Stimulated activated CD8-positive, alpha-beta memory T cell treated with anti-CD3 and anti-CD28 coated beads, Interleukin-7, amount 100 ng/mL, for 4 hours (primary cell): ENCODE results near the gene NDUFA7.
A peak's percentile ranks its signal among the peaks of the same experiment; 100 is the strongest.
"Not testable (repeated sequence)": the region's sequence is repeated elsewhere in the genome, so short reads cannot be mapped to it uniquely, and the experiment has no call there.

Experiments used
- DNase-seq, 2 donors: peaks; one replicate each; pipeline ENCODE4 v3.0.0-alpha.2; 2020; ENCODE audit warnings: low read depth in 2 of 2

Gene NDUFA7

GRCh38 chr19:8321067-8321985 lies at the start of gene NDUFA7, which contains the start of gene RPS28:
Gene NDUFA7, minus strand, starts transcription at chr19:8321375. Its CDS starts 17 bp downstream, at chr19:8321358.
Gene RPS28, plus strand, starts transcription at chr19:8321496. Its CDS starts 35 bp downstream, at chr19:8321531.
- peak; percentile 94 to 95 for DNase-seq

GRCh38 chr19:8370176-8371010 lies 49.2 kb upstream of the NDUFA7 start:
- DNase-seq: no peak

- no peak for DNase-seq
Measured at GRCh38 chr19:8367327-8368001, 46.3 kb upstream of the NDUFA7 start.

- DNase-seq: no peak
Measured at GRCh38 chr19:8366961-8367326, 45.8 kb upstream of the NDUFA7 start.

- DNase-seq: no peak
Measured at GRCh38 chr19:8366121-8366581, 45.0 kb upstream of the NDUFA7 start.

GRCh38 chr19:8363803-8364771 lies 42.9 kb upstream of the NDUFA7 start, which contains the start of gene ANGPTL4:
Gene ANGPTL4, plus strand, starts transcription at chr19:8364155. Its CDS starts 167 bp downstream, at chr19:8364322.
- peak; percentile 59 to 77 for DNase-seq

GRCh38 chr19:8361921-8362793 lies 41.0 kb upstream of the NDUFA7 start:
- no peak for DNase-seq

GRCh38 chr19:8360196-8360595 lies 39.0 kb upstream of the NDUFA7 start:
- DNase-seq: no peak

GRCh38 chr19:8358948-8359347 lies 37.8 kb upstream of the NDUFA7 start:
- no peak for DNase-seq

GRCh38 chr19:8357007-8357521 lies 35.9 kb upstream of the NDUFA7 start:
- DNase-seq: no peak

- no peak for DNase-seq
Measured at GRCh38 chr19:8355631-8356402, 34.6 kb upstream of the NDUFA7 start.

- not testable (repeated sequence) for DNase-seq
Measured at GRCh38 chr19:8352845-8353244, 31.7 kb upstream of the NDUFA7 start.

GRCh38 chr19:8352134-8352827 lies 31.1 kb upstream of the NDUFA7 start:
- no peak for DNase-seq

GRCh38 chr19:8349629-8350372 lies 28.6 kb upstream of the NDUFA7 start:
- DNase-seq: not testable (repeated sequence)

- no peak for DNase-seq
Measured at GRCh38 chr19:8343483-8343844, 22.3 kb upstream of the NDUFA7 start.

- DNase-seq: peak; percentile 86 to 90
Measured at GRCh38 chr19:8342684-8343482, 21.7 kb upstream of the NDUFA7 start, which contains the start of gene KANK3. Gene KANK3, minus strand, starts transcription at chr19:8343262. Its CDS starts 5,434 bp downstream, at chr19:8337828.
